ENCODE measurements around the gene RGS7.
"Not testable (repeated sequence)": the region's sequence is repeated elsewhere in the genome, so short reads cannot be mapped to it uniquely, and the experiment has no call there.

RGS7 gene

GRCh38 chr1:240888039-240888786, 468.8 kb downstream of the RGS7 start:
- no peak for DNase-seq

GRCh38 chr1:240883490-240883889, 473.5 kb downstream of the RGS7 start:
- no peak for DNase-seq

GRCh38 chr1:240882656-240883308, 474.2 kb downstream of the RGS7 start:
- DNase-seq: not testable (repeated sequence)

- no peak for DNase-seq
Observed at GRCh38 chr1:240878631-240879030, 478.4 kb downstream of the RGS7 start.

- DNase-seq: no peak
Observed at GRCh38 chr1:240877605-240878004, 479.4 kb downstream of the RGS7 start.

- no peak for DNase-seq
Observed at GRCh38 chr1:240876071-240876470, 480.9 kb downstream of the RGS7 start.

GRCh38 chr1:240869071-240869470, 487.9 kb downstream of the RGS7 start:
- DNase-seq: no peak

GRCh38 chr1:240866724-240867123, 490.3 kb downstream of the RGS7 start:
- no peak for DNase-seq

- DNase-seq: no peak
Observed at GRCh38 chr1:240860023-240860422, 497.0 kb downstream of the RGS7 start.

- DNase-seq: no peak
Observed at GRCh38 chr1:240854367-240854766, 502.6 kb downstream of the RGS7 start.

GRCh38 chr1:240847325-240847724, 509.7 kb downstream of the RGS7 start:
- DNase-seq: no peak

GRCh38 chr1:240844486-240844885, 512.5 kb downstream of the RGS7 start:
- DNase-seq: no peak

- no peak for DNase-seq
Observed at GRCh38 chr1:240843798-240844197, 513.2 kb downstream of the RGS7 start.

GRCh38 chr1:240836271-240836670, 520.7 kb downstream of the RGS7 start:
- DNase-seq: no peak

- no peak for DNase-seq
Observed at GRCh38 chr1:240835291-240835690, 521.7 kb downstream of the RGS7 start.

GRCh38 chr1:240833075-240833474, 523.9 kb downstream of the RGS7 start:
- no peak for DNase-seq

GRCh38 chr1:240831922-240832321, 525.1 kb downstream of the RGS7 start:
- DNase-seq: no peak

GRCh38 chr1:240831191-240831631, 525.8 kb downstream of the RGS7 start:
- DNase-seq: no peak

GRCh38 chr1:240829487-240829886, 527.5 kb downstream of the RGS7 start:
- no peak for DNase-seq

- no peak for DNase-seq
Observed at GRCh38 chr1:240827786-240828185, 529.2 kb downstream of the RGS7 start.

- DNase-seq: no peak
Observed at GRCh38 chr1:240824238-240824637, 532.8 kb downstream of the RGS7 start.

GRCh38 chr1:240823357-240823756, 533.6 kb downstream of the RGS7 start:
- no peak for DNase-seq

- no peak for DNase-seq
Observed at GRCh38 chr1:240821925-240822324, 535.1 kb downstream of the RGS7 start.

- no peak for DNase-seq
Observed at GRCh38 chr1:240820816-240821215, 536.2 kb downstream of the RGS7 start.

GRCh38 chr1:240816472-240816871, 540.5 kb downstream of the RGS7 start:
- DNase-seq: no peak
